MM.1S (cell line): ENCODE results near the gene IL19.

Experiments used
- EZH2 ChIP-seq: fragments of 300-600 bp; sonication (generic); optimal IDR thresholded peaks from 2 replicates; pipeline ENCODE3; 2017; ENCODE audit warnings: low read depth, mild to moderate bottlenecking, antibody characterized with exemption, low read length, mixed read lengths
- EZH2phosphoT487 ChIP-seq: fragments of 300-600 bp; sonication (generic); IDR thresholded peaks from 2 replicates; pipeline ENCODE4 v1.6.1; 2018; ENCODE audit warnings: antibody characterized with exemption, low read length
- TF ChIP-seq, protein P1 (sequence below): fragments of 300-600 bp; sonication (generic); IDR thresholded peaks from 2 replicates; pipeline ENCODE4 v1.5.1; 2016; ENCODE audit warnings: antibody characterized with exemption, low read length, mixed read lengths

DNA sequence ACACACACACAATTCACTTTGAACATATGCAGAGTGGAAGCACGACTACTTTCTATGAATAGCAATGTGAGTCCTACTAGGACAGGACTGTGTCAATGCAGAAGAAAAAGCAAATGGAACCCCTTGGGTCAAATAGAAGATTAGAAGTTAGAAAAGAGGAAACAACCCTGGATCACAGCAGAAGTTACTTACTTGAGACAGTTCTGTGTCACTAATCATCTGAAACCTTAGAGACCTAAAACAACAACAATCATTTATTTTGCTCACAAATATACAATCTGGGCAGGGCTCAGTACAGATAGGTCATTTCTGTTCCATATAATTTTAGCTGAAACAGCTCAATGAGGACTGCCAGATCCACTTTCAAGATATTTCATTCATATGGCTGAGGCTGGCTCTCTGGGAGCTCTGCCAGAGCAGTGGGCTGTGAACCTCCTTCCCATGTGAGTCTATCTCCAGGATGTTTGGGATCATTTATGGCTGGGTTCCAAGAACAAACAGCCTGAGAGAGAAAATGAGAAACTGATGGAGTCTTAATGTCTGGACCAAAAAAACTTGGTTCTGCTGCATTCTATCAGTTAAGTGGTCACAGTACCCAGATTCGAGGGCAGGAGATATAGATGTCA lies 44.3 kb downstream of the IL19 start:
- TF ChIP-seq, protein P1, sequence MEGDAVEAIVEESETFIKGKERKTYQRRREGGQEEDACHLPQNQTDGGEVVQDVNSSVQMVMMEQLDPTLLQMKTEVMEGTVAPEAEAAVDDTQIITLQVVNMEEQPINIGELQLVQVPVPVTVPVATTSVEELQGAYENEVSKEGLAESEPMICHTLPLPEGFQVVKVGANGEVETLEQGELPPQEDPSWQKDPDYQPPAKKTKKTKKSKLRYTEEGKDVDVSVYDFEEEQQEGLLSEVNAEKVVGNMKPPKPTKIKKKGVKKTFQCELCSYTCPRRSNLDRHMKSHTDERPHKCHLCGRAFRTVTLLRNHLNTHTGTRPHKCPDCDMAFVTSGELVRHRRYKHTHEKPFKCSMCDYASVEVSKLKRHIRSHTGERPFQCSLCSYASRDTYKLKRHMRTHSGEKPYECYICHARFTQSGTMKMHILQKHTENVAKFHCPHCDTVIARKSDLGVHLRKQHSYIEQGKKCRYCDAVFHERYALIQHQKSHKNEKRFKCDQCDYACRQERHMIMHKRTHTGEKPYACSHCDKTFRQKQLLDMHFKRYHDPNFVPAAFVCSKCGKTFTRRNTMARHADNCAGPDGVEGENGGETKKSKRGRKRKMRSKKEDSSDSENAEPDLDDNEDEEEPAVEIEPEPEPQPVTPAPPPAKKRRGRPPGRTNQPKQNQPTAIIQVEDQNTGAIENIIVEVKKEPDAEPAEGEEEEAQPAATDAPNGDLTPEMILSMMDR: no peak
- no peak for TF ChIP-seq EZH2
- no peak for TF ChIP-seq EZH2phosphoT487
